SKM-1 (cell line): ENCODE results near the gene ZNF682.
"Not testable (repeated sequence)": the region's sequence is repeated elsewhere in the genome, so short reads cannot be mapped to it uniquely, and the experiment has no call there.

Source experiments
- DNase-seq: peaks from one replicate; lab custom pipeline; 2025; ENCODE audit not compliant: unreplicated experiment; lab: John Stamatoyannopoulos, UW

Gene ZNF682

DNA sequence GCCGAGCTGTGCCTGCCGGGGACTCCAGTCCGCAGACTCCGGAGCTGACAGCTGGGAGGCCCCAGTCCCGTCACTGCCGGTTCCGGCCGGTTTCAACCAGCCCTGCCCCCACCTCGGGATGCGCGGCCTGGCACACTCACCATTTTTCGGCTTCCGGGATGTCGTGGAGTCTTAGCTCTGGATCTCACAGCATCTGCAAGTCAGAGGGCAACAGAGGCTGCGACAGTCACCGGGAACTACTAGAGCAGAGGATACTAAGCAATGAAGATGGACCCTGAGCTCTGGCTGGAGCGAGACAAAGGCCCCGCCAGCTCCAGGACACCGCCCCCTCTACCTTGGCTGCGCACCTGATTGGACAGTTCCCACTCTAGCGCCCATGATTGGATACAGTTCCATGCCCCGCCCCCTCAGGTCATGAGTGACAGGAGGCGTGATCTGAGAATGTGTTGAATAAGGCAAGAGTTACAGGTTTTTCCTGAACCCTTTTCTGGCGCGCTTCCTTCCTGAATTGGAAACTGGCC lies at the start of gene ZNF682:
ZNF682 (minus strand) TSS at position 303 of the 521 bp plus-strand sequence; CDS start at position 143, 160 bp downstream.
- DNase-seq: peak; percentile 94

DNA sequence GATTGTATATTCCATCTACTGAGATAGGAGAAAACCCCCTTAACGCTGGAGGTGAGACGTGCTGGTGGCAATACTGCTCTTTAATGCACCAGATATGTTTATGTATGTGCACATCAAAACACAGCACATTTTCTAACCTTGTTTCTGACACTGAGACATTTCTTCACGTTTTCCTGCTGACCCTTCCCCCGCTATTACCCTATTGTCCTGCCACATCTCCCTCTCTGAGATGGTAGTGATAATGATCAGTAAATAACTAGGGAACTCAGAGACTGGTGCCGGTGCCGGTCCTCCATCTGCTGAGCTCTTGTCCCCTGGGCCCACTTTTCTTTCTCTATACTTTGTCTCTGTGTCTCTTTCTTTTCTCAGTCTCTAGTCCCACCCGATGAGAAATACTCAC lies 43.6 kb upstream of the ZNF682 start:
- DNase-seq: not testable (repeated sequence)

DNA sequence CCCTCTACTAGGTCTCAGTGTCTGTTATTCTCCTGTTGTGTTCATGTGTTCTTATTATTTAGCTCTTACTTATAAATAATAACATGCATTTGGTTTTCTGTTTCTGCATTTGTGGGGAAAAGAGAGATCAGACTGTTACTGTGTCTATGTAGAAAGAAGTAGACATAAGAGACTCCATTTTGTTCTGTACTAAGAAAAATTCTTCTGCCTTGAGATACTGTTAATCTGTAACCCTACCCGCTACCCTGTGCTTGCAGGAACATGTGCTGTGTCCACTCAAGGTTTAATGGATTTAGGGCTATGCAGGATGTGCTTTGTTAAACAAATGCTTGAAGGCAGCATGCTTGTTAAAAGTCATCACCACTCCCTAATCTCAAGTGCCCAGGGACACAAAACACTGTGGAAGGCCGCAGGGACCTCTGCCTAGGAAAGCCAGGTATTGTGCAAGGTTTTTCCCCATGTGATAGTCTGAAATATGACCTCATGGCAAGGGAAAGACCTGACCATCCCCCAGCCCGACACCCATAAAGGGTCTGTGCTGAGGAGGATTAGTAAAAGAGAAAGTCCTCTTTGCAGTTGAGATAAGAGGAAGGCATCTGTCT lies 43.0 kb upstream of the ZNF682 start:
- DNase-seq: not testable (repeated sequence)

DNA sequence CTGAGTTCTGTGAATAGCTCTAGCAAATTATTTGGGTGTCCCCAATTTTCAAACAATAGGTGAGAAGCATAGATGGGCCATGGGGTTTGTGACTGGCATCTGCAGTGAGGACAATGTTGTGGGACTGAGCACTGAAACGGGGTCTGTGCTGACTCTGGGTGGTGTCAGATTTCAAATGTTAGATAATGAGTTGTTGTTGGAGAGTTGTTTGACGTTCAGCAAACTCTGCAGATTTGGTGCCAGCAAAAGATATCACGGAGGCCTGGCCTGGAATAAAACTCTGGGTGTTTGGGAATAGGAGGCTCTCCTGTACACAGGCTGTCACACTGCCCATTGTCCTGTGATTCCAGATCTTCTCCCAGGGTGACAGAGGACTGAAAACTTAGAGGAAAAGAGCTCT lies 41.4 kb upstream of the ZNF682 start:
- no peak for DNase-seq

DNA sequence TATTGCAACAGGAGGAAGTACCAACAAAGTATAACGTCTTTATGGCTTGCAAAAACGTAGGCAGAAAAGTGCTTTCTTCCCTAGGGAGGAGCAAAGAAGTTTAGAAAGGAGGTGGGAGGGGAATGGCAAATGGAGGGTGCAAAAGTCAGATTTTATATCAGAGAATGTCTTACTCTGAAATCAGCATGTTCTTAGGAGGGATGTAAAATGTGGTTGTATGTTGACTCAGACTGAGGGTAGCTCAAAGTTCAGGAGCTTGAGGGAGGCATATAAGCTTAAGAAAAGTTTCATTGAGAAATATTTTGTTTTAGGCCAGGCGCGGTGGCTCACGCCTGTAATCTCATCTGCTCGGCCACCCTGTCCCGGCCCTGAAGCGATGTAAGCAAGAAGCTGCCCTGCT lies 40.2 kb upstream of the ZNF682 start:
- DNase-seq: no peak

DNA sequence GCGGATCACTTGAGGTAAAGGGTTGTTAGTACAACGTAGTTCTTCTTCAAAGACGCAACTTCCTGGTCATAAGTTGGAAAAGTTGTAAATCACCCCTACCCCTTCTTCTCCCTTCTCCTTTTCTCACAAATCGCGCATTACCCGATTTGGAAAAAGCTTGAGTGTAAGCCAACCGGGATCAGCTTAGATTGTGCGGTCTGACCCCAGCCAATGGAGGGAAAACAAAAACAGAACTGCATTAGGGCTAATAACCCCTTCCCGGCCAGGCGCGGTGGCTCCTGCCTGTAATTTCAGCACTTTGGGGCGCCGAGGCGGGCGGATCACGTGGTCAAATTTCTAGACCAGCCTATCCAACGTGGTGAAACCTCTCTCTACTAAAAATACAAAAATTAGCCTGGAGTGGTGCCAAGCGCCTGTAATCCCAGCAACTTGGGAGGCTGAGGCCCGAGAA lies 39.3 kb upstream of the ZNF682 start:
- DNase-seq: no peak

DNA sequence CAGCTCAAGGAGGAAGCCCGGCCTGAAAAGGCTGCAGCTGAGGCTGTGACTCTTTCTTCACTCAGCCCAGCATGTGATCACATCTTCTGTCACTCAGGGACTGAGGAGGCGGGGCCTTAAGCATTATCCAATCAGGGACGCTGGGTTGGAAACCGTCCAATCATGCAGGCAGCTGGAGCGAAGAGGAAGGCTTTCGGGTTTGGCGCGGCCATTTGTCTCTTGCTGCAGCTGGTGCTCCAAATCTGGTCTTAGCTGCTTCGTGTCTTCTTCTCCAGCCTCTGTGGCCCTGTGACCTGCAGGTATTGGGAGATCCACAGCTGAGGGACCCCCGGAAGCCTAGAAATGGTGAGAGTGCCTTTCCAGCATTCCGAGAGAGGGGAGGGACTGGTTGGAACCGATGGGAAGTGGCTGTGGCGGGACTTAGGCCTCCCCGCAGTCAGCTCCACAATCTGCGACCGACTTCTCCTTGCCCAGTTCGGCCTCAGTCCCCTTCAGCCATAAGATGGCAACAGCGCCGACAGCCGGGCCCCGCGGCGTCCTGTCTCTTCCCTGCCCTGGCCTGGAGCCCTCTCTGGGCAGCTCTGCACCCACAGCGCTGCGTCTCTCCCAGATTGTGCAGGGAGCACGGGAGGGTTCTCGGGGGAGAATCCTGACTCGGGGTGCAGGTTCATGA lies 38.6 kb upstream of the ZNF682 start, which contains the start of gene ZNF90:
ZNF90 (plus strand) TSS at position 210 of the 673 bp plus-strand sequence; CDS start at position 343, 133 bp downstream.
- no peak for DNase-seq

DNA sequence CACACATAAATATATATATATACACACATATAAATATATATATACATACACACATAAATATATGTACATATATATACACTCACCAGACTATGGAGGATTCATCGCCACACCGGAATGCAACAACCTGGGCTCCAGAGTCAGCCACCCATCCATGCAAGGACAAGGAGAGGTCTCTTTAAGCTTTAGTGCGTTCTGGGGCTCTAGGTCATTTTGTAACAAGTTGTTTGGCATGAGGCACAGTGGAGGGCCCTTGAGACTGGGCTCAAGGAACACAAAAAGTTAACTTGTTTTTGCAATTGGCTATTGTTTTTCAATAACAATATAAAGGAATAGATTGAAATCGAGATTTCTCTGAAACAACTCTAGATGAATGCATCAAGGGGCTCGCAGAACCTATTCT lies 33.6 kb upstream of the ZNF682 start:
- no peak for DNase-seq

DNA sequence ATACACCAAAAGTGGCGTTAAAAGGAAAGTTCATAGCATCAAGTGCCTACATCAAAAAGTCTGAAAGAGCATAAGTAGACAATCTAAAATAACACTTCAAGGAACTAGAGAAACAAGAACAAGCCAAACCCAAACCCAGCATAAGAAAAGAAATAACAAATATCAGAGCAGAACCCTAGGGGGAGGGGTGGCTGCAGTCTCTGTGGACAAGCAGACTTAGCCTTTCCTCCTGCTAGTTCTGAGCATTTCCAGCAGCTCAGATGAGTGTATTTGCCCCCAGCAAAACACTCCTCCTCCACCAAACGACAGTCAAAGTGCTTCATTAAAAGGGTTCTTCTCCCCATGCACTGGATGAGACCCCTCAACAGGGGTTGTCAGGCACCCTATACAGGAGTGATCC lies 31.4 kb upstream of the ZNF682 start:
- no peak for DNase-seq

DNA sequence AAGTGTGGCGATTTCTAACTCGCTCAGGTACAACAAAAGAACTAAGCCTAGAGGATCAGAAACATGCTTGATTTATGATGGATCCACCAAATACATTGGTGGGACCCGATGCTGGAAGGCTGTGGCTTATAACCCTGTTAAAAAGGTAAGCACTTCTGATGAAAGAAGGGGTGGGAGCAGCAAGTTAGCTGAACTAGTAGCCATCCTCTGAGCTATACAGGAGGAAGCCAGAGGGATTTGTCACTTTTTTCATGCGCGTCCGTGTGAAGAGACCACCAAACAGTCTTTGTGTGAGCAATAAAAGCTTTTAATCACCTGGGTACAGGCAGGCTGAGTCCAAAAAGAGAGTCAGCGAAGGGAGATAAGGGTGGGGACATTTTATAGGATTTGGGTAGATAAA lies 29.3 kb upstream of the ZNF682 start:
- DNase-seq: not testable (repeated sequence)

DNA sequence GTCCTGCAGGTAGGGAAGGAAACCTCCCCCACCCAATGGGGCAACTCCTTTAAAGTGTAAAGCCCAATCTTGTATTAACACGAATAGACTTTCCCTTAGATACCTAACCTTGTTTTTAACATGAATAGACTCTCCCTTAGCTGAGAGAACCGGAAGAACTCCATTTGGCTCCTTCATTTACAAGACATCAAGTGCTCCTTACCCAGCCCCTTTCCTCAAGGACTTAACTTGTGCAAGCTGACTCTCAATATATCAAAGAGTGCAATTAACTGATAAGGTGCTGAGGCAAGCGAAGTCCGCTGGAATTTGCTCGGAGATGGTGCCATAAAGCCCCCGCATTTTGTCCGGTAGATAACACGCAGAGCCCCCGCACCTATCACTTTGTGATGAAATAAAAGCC lies 28.6 kb upstream of the ZNF682 start:
- DNase-seq: no peak

DNA sequence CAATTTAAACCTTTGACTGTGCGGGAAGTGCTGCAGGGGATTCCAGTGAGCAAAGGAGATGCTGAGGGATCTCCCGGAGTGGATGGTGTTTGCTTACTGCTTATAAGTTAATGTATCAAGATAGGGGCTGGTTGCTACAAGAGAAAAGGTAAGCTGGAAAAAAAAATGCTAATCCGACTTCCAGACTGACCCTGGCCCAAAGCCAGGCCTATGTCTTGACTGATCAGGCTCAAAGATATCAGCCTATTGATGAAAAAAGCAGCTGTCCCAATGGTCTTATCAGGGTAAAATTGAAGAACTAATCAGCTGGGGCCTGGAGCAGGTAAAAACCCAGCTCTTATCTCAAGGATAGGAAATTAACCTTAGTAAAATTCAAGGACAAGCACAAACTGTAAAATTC lies 27.6 kb upstream of the ZNF682 start:
- DNase-seq: no peak

DNA sequence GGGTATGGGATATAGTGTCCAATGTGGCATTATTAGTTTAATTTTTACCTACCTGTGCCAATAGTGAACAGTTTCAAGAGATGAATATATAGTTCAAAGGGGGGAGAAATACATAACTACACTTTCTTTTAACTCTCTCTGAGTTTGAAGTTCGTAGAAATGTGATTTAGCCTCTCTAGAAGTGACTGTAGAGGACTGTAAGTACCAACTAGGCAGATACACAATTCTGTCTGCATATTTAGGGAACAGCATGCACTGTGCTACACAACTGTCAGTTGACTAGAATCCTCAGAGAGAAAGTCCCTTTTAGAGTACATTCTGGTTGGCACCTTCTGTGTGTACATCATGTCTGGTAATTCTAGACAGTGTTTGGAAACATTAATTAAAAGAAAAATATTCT lies 21.0 kb upstream of the ZNF682 start:
- DNase-seq: no peak

DNA sequence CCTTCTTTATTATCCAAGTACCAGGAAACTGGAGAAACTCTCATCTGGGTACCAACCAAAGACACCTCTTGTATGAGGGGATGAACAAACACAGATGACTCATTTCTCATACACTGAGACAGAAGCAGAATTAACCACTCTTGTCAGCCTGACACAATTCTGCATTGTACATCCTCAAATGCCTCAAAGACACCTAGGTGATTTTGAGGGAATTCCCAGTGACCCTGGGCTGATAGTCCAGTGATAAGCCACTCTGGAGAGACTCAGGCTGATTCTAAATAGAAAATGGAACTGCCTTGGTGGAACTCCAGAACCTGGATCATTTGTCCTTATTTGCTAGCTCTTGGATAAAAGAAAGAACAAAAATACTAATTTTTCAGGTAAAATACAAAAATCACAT lies 19.4 kb upstream of the ZNF682 start:
- not testable (repeated sequence) for DNase-seq

DNA sequence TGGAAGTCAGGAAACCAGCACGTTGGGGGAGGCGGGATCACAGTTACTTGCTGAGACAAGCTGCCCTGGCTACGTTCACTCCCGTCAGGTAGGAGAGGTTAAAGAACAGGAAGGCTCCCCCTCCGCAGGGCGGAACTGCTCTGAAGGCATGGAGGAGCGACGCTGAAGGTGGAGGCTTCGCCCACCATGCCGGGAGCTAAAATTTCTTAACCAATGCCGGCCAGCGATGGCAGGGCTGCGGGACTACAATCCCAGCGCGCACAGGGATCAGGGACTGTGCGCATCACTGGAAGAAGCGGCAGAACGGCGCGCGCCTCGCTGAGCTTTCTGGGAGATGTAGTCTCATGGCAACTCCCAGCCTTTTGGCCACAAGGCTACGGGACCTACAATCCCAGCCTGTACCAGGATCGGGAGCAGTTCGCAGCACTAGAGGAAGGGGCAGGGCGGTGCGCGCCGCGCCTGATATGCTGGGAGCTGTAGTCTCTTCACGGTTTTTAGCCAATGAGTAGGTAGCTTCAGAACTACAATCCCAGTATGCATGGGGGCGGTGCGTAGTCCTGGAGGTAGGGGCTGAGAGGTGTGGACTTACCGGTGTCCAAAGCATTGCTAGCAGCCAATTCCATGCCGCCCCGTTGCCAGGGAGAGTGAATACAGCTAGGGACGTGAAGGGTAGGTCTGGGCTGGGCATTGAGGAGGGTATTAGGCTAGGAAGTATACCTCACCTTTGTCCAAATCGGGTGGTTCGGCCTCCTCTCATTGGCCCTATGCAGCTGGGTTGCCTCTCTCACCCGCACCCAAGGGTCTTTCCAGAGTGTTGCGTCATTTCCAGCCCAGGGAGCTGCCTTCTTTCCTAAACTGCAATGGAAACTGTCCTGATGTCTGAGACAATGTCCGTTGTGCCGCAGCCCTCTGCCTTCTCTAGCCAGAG lies 12.8 kb upstream of the ZNF682 start:
- DNase-seq: peak; percentile 53

DNA sequence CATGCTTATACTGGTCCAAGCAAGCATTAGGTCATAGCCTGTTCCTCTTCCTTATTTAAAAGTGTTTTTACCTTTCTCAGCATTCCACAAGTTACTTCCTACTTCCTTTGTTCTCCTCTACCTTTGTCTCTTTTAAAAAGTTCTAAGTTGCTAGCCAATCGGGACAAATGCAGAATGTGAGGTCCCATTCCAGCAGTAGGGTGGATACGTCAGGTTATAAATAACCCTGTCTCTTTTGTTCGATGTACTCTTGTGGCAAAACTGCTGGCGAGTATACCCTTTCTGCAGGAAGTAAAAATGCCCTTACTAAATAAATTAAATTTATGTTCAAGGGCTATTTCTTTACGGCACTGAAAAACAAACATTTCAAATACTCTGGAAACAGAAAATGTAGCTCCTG lies 6.4 kb upstream of the ZNF682 start:
- not testable (repeated sequence) for DNase-seq

DNA sequence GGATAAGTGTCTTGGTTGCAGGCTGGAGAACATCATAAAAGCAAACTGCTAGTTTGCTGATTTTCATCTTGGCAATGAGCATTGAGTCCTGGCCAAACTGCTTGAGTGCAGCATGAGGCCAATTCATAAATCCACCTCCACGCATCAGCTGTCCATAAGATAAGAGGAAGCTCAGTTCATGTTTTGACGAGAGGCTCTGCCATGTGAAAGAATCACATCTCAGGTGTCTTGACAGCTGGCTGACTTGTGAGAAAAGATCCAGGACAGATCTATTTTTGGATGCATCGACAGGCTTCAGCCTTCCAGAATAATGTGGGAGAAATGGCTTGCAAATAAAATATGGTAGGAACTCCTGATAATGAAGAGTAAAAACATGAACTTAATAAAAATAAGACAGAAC lies 5.4 kb upstream of the ZNF682 start:
- DNase-seq: no peak

DNA sequence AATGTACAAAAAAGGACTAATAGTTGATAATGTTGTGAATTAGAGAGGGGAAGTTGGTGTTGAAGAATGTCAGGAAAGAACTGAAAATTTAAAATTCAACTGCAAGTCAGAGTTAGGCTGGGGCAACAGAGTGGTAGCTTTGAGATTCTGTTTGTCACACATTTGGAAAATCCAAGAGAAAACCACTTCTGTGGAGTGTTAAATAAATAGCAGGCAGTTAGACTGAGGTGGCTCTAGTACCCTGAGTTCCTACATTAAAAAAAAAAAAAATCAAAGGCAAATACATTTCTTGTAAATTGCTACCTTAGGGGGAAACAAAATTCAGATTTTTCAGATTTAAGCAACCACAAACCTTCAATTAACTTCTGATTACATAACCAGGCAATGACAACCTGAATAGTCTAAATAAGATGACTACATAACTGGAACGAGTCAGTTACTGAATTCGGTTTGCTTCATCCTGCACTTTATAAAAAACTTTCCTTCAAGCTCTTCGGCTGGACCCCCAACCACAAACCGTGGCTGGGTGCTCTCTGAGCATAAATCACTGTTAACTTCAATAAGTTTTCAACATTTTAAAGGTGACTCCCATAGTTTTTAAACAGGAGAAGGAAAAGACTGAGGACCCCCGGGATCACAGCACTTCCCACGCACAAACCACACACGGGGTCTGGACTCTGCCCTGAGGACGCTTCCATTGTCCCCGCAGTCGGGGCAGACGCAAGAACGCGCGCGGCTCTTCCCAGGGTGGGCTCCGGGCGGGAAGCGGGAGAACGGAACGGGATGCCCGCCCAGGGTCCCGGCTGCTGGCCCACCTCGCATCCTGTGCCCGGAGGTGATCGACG lies 725 bp downstream of the ZNF682 start:
- DNase-seq: no peak

DNA sequence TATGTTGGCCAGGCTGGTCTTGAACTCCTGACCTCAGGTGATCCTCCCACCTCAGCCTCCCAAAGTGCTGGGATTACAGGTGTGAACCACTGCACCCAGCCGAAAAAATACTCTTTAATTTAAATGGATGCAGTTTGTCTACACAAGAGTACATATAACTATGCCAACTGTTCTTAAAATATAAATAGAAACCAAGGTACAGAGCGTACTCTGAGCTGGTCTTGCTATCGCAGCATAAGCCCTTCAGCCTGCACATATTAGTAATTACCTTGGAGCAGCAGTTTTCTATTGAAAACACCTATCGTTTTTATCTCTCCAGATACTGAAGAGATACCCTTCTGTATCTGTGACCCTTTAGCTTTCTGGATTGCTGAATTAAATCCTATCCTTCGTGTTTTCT lies 3.4 kb downstream of the ZNF682 start:
- DNase-seq: no peak

DNA sequence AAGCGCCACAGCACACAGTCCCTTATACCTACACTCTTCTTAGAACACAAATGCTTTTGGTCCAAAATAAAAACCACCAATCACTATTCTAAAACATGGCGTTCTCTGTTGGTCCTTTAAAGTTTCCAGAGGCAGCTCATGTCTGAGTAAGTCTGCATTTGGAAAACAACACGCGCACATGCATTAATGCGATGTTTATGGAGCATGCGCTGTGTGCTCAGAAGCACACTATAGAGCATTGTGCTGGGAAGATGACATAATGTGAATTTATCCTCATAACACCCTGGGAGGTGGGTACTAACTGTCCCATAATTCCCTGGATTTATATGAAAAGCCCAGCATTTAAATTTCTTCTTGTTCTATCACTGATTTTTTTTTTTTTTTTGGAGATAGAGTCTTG lies 10.7 kb downstream of the ZNF682 start:
- no peak for DNase-seq

DNA sequence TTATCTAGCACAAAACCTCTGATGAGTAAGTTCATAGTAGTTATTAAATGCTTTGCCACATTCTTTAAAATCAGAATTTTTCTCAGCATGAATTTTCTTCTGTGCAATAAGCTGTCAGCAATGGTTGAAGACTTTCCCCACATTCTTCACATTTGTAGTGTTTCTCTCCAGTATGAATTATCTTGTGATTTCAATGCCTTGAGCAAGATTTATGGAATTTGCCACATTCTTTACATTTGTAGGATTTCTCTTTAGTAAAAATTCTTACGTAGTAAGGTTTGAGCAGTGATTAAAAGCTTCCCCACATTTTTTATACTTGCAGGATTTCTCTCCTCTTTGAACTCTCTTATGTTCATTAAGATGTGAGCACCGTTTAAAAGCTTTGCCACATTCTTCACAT lies 33.6 kb downstream of the ZNF682 start:
- no peak for DNase-seq
